Measurements from ENCODE around the gene QRFP.

GRCh38 chr9:130925050-130925678 lies 28.6 kb upstream of the QRFP start:
- no peak for TF ChIP-seq CTCF (IDR thresholded peaks at IDR 0.05)
- no peak for TF ChIP-seq EP300 (IDR thresholded peaks at IDR 0.05)
- TF ChIP-seq POLR2A (IDR thresholded peaks at IDR 0.05) = no peak

Data from ovary (tissue), 3 donors.